ENCODE data around the gene ACTL10. TPM values are rescaled to one million over a fixed set of nuclear protein-coding genes. Genes with fewer than 3 reads are reported as not detected.
A peak's percentile ranks its signal among the peaks of the same experiment; 100 is the strongest.

Gene ACTL10
- total and polyA plus RNA-seq, 2 of the 13 experiments (the other 11 are each of a cell fraction or from before 2014, with no cell fraction given), result not detected

DNA sequence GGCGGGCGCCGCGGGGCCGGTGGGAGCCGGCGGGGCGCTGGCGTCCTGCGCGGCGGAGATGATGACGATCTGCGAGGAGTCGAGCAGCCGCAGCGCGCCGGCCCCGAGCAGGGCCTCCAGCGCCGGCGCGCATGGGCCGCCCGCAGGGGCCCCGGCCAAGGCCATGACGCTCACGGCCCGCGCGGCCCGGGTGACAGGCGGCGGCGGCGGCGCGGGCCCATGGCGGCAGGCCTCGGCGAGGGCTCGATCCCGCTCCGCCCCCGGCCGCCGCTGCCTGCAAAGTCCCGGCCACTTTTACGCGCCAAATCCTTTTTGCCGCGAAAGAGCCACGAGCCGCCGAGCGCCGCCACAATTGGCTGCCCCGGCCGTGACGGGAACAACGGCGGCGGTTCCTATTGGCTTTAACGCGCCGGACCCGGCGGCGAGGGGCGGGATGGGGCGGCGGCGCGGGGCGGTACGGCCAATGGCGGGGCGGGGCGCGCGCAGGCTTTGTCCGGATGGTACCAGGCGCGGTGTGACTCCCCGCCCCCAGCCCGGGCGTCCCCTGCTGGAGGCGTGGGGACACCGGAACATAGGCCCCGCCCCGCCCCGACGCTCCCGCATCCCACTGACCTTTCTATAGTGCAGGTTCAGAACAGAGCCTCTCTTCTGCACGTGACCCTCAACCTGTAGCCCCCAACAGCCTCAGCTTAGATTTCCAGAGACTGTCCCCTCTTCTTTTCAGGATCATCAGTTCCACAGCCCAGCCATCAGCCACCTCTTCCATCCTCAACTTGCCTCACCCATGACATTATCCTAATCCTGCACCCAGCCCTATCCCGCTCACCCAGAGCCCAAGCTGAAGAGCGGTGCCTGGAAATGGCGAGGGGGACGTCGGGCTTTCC is 19.6 kb downstream of the ACTL10 start, which contains the start of gene E2F1 (continued):
- TF ChIP-seq HOXA3 (CRISPR knock-in tag; IDR thresholded peaks at IDR 0.05) (peak; percentile 91), RFX1 (IDR thresholded peaks at IDR 0.05) (no peak), RAD51 (IDR thresholded peaks at IDR 0.05; ENCODE audit: borderline replicate concordance) (no peak), LCORL (IDR thresholded peaks at IDR 0.05) (no peak), LCORL (CRISPR knock-in tag; IDR thresholded peaks at IDR 0.05) (no peak), STAT5B (CRISPR knock-in tag; IDR thresholded peaks at IDR 0.05) (no peak; the same call in none of the 2 replicates), PHF20 (CRISPR knock-in tag; IDR thresholded peaks at IDR 0.05) (peak; percentile 51; the same call in 1 of the 2 replicates), SNRNP70 (IDR thresholded peaks at IDR 0.05; ENCODE audit: low read depth, low read length) (no peak), KDM6A (CRISPR knock-in tag; IDR thresholded peaks at IDR 0.05; ENCODE audit: low read depth) (no peak), MATR3 (CRISPR knock-in tag; IDR thresholded peaks at IDR 0.05) (no peak), PRMT3 (CRISPR knock-in tag; IDR thresholded peaks at IDR 0.05; ENCODE audit: borderline replicate concordance, low read depth) (peak; percentile 96), RXRB (CRISPR knock-in tag; IDR thresholded peaks at IDR 0.05; ENCODE audit: borderline replicate concordance) (no peak; the same call in 1 of the 2 replicates), TAF1 (CRISPR knock-in tag; IDR thresholded peaks at IDR 0.05) (peak; percentile 53), ZFP36L1 (CRISPR knock-in tag; IDR thresholded peaks at IDR 0.05) (peak; percentile 99), SP4 (CRISPR knock-in tag; IDR thresholded peaks at IDR 0.05) (peak; percentile 99)
- TF ChIP-seq, protein P1, sequence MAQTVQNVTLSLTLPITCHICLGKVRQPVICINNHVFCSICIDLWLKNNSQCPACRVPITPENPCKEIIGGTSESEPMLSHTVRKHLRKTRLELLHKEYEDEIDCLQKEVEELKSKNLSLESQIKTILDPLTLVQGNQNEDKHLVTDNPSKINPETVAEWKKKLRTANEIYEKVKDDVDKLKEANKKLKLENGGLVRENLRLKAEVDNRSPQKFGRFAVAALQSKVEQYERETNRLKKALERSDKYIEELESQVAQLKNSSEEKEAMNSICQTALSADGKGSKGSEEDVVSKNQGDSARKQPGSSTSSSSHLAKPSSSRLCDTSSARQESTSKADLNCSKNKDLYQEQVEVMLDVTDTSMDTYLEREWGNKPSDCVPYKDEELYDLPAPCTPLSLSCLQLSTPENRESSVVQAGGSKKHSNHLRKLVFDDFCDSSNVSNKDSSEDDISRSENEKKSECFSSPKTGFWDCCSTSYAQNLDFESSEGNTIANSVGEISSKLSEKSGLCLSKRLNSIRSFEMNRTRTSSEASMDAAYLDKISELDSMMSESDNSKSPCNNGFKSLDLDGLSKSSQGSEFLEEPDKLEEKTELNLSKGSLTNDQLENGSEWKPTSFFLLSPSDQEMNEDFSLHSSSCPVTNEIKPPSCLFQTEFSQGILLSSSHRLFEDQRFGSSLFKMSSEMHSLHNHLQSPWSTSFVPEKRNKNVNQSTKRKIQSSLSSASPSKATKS (CRISPR knock-in tag; IDR thresholded peaks at IDR 0.05), result no peak; the same call in 1 of the 2 replicates
- TF ChIP-seq, protein P2, sequence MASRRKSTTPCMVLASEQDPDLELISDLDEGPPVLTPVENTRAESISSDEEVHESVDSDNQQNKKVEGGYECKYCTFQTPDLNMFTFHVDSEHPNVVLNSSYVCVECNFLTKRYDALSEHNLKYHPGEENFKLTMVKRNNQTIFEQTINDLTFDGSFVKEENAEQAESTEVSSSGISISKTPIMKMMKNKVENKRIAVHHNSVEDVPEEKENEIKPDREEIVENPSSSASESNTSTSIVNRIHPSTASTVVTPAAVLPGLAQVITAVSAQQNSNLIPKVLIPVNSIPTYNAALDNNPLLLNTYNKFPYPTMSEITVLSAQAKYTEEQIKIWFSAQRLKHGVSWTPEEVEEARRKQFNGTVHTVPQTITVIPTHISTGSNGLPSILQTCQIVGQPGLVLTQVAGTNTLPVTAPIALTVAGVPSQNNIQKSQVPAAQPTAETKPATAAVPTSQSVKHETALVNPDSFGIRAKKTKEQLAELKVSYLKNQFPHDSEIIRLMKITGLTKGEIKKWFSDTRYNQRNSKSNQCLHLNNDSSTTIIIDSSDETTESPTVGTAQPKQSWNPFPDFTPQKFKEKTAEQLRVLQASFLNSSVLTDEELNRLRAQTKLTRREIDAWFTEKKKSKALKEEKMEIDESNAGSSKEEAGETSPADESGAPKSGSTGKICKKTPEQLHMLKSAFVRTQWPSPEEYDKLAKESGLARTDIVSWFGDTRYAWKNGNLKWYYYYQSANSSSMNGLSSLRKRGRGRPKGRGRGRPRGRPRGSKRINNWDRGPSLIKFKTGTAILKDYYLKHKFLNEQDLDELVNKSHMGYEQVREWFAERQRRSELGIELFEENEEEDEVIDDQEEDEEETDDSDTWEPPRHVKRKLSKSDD (CRISPR knock-in tag; IDR thresholded peaks at IDR 0.05; ENCODE audit: low read depth), result peak; percentile 76
- TF ChIP-seq, protein P3, sequence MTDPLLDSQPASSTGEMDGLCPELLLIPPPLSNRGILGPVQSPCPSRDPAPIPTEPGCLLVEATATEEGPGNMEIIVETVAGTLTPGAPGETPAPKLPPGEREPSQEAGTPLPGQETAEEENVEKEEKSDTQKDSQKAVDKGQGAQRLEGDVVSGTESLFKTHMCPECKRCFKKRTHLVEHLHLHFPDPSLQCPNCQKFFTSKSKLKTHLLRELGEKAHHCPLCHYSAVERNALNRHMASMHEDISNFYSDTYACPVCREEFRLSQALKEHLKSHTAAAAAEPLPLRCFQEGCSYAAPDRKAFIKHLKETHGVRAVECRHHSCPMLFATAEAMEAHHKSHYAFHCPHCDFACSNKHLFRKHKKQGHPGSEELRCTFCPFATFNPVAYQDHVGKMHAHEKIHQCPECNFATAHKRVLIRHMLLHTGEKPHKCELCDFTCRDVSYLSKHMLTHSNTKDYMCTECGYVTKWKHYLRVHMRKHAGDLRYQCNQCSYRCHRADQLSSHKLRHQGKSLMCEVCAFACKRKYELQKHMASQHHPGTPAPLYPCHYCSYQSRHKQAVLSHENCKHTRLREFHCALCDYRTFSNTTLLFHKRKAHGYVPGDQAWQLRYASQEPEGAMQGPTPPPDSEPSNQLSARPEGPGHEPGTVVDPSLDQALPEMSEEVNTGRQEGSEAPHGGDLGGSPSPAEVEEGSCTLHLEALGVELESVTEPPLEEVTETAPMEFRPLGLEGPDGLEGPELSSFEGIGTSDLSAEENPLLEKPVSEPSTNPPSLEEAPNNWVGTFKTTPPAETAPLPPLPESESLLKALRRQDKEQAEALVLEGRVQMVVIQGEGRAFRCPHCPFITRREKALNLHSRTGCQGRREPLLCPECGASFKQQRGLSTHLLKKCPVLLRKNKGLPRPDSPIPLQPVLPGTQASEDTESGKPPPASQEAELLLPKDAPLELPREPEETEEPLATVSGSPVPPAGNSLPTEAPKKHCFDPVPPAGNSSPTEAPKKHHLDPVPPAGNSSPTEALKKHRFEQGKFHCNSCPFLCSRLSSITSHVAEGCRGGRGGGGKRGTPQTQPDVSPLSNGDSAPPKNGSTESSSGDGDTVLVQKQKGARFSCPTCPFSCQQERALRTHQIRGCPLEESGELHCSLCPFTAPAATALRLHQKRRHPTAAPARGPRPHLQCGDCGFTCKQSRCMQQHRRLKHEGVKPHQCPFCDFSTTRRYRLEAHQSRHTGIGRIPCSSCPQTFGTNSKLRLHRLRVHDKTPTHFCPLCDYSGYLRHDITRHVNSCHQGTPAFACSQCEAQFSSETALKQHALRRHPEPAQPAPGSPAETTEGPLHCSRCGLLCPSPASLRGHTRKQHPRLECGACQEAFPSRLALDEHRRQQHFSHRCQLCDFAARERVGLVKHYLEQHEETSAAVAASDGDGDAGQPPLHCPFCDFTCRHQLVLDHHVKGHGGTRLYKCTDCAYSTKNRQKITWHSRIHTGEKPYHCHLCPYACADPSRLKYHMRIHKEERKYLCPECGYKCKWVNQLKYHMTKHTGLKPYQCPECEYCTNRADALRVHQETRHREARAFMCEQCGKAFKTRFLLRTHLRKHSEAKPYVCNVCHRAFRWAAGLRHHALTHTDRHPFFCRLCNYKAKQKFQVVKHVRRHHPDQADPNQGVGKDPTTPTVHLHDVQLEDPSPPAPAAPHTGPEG (CRISPR knock-in tag; IDR thresholded peaks at IDR 0.05), result no peak
- TF ChIP-seq, protein P4, sequence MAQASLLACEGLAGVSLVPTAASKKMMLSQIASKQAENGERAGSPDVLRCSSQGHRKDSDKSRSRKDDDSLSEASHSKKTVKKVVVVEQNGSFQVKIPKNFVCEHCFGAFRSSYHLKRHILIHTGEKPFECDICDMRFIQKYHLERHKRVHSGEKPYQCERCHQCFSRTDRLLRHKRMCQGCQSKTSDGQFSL (CRISPR knock-in tag; IDR thresholded peaks at IDR 0.05), result no peak
